DOHH2 (cell line): ENCODE measurements around the gene DGKZ.

Source experiments
- H3F3A ChIP-seq: fragments of 200-600 bp; sonication (generic), shearing (Covaris generic); 2 replicates; pipeline ENCODE4 v1.6.0; 2016; ENCODE audit warnings: antibody characterized with exemption, mild to moderate bottlenecking; ENCODE audit not compliant: control insufficient read depth, insufficient read depth
- H3K27ac ChIP-seq: fragments of 200-600 bp; sonication (generic); 2 replicates; pipeline ENCODE4 v1.5.1; 2014; ENCODE audit warnings: low read depth, mild to moderate bottlenecking, low read length, moderate library complexity
- H3K27me3 ChIP-seq: fragments of 200-600 bp; sonication (generic); 2 replicates; pipeline ENCODE4 v1.6.1; 2014; ENCODE audit warnings: mild to moderate bottlenecking, low read length, mixed read lengths; ENCODE audit not compliant: control insufficient read depth
- H3K36me3 ChIP-seq: fragments of 200-600 bp; sonication (generic); 2 replicates; pipeline ENCODE4 v1.6.1; 2014; ENCODE audit warnings: mild to moderate bottlenecking, low read length, moderate library complexity, mixed read lengths; ENCODE audit not compliant: control insufficient read depth
- H3K4me1 ChIP-seq: fragments of 200-600 bp; sonication (generic); 2 replicates; pipeline ENCODE4 v1.6.1; 2014; ENCODE audit warnings: mild to moderate bottlenecking, low read length, mixed read lengths; ENCODE audit not compliant: control insufficient read depth
- H3K4me2 ChIP-seq: fragments of 200-600 bp; sonication (generic); 2 replicates; pipeline ENCODE4 v1.6.0; 2014; ENCODE audit warnings: mild to moderate bottlenecking, low read length, moderate library complexity
- H3K4me3 ChIP-seq: fragments of 200-600 bp; sonication (generic); 2 replicates; pipeline ENCODE4 v1.5.1; 2014; ENCODE audit warnings: mild to moderate bottlenecking, low read length, mixed read lengths
- H3K79me2 ChIP-seq: fragments of 200-600 bp; sonication (generic); 2 replicates; pipeline ENCODE4 v1.6.1; 2014; ENCODE audit warnings: mild to moderate bottlenecking, low read length, mixed read lengths; ENCODE audit not compliant: control insufficient read depth
- H3K9me2 ChIP-seq: fragments of 200-600 bp; sonication (generic); replicated peaks from 2 replicates; pipeline ENCODE4 v1.6.1; 2014; ENCODE audit warnings: mild to moderate bottlenecking, low read length, mixed read lengths; ENCODE audit not compliant: control insufficient read depth
- H3K9me3 ChIP-seq: fragments of 200-600 bp; sonication (generic); 2 replicates; pipeline ENCODE4 v1.6.1; 2014; ENCODE audit warnings: antibody characterized with exemption, low read length, mixed read lengths; ENCODE audit not compliant: control insufficient read depth, insufficient read depth
- H4K20me1 ChIP-seq: fragments of 200-600 bp; sonication (generic); 2 replicates; pipeline ENCODE4 v1.6.0; 2014; ENCODE audit warnings: low read depth, mild to moderate bottlenecking, antibody characterized with exemption, low read length, moderate library complexity; ENCODE audit not compliant: control insufficient read depth, insufficient read depth
- EZH2phosphoT487 ChIP-seq: fragments of 200-600 bp; sonication (generic); IDR thresholded peaks from 2 replicates; pipeline ENCODE4 v1.6.1; 2017; ENCODE audit warnings: borderline replicate concordance, mild to moderate bottlenecking, antibody characterized with exemption, low read length, moderate library complexity, mixed read lengths
- TF ChIP-seq, protein P1 (sequence below): fragments of 200-600 bp; sonication (generic); IDR thresholded peaks from one replicate; pipeline ENCODE4 v1.5.1; 2014; ENCODE audit warnings: antibody characterized with exemption, mild to moderate bottlenecking, low read depth, low read length; ENCODE audit not compliant: poor library complexity, severe bottlenecking

Gene DGKZ

DNA sequence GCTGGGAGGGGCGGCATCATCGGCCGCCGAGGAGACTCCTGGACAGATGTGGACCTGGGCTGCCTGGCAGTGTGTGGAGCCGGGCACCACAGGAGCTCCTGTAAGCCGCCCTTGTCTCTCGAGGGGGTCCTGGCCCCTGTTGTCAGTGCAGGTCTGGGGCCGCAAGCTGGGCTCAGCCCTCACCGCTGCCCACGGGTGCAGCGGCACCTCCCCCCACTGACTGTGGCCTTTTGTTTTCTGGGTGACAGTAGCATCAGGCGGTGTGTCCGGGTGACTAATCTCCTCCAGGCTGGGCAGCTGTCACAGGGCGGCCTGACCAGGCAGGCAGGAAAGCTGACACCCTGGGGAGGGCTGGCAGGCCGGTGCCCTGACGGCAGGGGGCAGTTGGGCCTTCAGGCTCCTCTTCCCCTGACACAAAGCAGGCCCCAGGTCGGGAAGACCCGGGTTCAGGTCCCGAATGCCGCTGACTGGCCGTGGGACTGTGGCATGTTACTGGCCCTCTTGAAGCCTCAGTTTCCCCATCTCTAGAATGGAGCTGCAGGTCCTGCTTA is 16.3 kb downstream of the DGKZ start:
- Histone ChIP-seq H3K9me3 (no peaks in the 10 kb centered on the region), H4K20me1 (peaks cover 6% of the 10 kb centered on the region; the same call in 1 of the 2 replicates), H3K4me2 (no peak overlapping the region), H3K27ac (no peak overlapping the region), H3K27me3 (no peaks in the 10 kb centered on the region), H3K9me2 (no peaks in the 10 kb centered on the region), H3K36me3 (peaks cover 12% of the 10 kb centered on the region), H3K79me2 (peaks cover 40% of the 10 kb centered on the region), H3K4me3 (no peak overlapping the region), H3K4me1 (peaks cover 26% of the 10 kb centered on the region), H3F3A (peaks cover 8% of the 10 kb centered on the region)
- TF ChIP-seq, protein P1, sequence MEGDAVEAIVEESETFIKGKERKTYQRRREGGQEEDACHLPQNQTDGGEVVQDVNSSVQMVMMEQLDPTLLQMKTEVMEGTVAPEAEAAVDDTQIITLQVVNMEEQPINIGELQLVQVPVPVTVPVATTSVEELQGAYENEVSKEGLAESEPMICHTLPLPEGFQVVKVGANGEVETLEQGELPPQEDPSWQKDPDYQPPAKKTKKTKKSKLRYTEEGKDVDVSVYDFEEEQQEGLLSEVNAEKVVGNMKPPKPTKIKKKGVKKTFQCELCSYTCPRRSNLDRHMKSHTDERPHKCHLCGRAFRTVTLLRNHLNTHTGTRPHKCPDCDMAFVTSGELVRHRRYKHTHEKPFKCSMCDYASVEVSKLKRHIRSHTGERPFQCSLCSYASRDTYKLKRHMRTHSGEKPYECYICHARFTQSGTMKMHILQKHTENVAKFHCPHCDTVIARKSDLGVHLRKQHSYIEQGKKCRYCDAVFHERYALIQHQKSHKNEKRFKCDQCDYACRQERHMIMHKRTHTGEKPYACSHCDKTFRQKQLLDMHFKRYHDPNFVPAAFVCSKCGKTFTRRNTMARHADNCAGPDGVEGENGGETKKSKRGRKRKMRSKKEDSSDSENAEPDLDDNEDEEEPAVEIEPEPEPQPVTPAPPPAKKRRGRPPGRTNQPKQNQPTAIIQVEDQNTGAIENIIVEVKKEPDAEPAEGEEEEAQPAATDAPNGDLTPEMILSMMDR: no peak
- TF ChIP-seq EZH2phosphoT487: no peak

DNA sequence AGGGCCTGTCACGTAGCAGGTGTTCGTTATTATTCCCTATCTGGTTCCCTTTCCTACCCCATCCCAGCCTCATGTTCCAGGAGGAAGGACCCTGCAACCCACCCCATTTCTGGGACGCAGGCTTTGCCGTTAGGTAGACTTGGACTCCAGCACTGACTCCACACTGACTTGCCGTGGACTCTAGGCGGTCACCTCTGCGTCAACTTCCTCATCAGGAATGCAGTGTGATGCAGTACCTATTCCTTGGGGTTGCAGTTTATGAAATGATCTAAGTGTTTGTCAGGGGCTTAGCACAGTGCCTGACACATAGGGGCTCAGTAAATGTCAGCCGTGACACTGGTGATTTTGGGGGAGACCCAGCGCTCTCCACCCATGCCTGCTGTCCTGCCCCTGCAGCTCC is 16.8 kb downstream of the DGKZ start:
- no peaks in the 10 kb centered on the region for H3K9me2 ChIP-seq
- H3K79me2 ChIP-seq: peaks cover 40% of the 10 kb centered on the region
- no peak overlapping the region for H3K27ac ChIP-seq
- no peak for TF ChIP-seq EZH2phosphoT487
- TF ChIP-seq, protein P1: no peak
- H3K4me1 ChIP-seq: peaks cover 28% of the 10 kb centered on the region
- H3F3A ChIP-seq: peaks cover 8% of the 10 kb centered on the region
- H3K9me3 ChIP-seq: no peaks in the 10 kb centered on the region
- peaks cover 13% of the 10 kb centered on the region for H3K36me3 ChIP-seq
- no peaks in the 10 kb centered on the region for H3K27me3 ChIP-seq
- no peak overlapping the region for H3K4me3 ChIP-seq
- H3K4me2 ChIP-seq: no peak overlapping the region
- H4K20me1 ChIP-seq: peaks cover 6% of the 10 kb centered on the region; the same call in 1 of the 2 replicates

DNA sequence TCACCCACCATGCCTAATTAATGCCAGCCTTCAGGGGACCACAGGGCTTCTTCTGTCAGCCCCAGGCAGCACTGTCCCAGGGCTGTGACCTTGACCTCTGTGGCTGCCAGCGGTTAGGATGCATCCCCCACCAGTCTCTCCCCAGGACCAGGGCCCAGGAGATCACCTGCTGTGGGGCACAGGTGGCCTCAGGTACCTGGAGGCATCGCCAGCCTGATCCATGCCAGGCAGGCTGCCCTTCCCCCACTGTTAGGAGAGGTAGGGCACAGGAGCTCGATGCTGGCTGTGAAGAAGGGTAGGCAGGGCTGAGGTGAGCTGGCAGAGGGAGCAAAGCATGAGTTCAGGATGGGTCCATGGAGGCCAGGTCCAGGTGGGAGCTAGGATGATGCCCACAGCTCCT is 17.5 kb downstream of the DGKZ start:
- Histone ChIP-seq H3K27me3 (no peaks in the 10 kb centered on the region), H3F3A (peaks cover 5% of the 10 kb centered on the region), H3K4me3 (no peak overlapping the region), H4K20me1 (peaks cover 6% of the 10 kb centered on the region; the same call in 1 of the 2 replicates), H3K4me2 (no peak overlapping the region), H3K9me3 (no peaks in the 10 kb centered on the region), H3K9me2 (no peaks in the 10 kb centered on the region), H3K27ac (no peak overlapping the region), H3K4me1 (peaks cover 31% of the 10 kb centered on the region), H3K79me2 (peaks cover 40% of the 10 kb centered on the region), H3K36me3 (peaks cover 20% of the 10 kb centered on the region)
- TF ChIP-seq EZH2phosphoT487: no peak
- TF ChIP-seq, protein P1: no peak
